ENCODE data around the gene DLK1. TPM values are rescaled to one million over a fixed set of nuclear protein-coding genes. Genes with fewer than 3 reads are reported as not detected.

DLK1 gene
- polyA plus RNA-seq, 1 donor (not counting 4 experiments of a cell fraction or from before 2014, with no cell fraction given) = not detected

- no peak for TF ChIP-seq EZH2 (IDR thresholded peaks at IDR 0.05; ENCODE audit: low read length)
- TF ChIP-seq, protein P1, sequence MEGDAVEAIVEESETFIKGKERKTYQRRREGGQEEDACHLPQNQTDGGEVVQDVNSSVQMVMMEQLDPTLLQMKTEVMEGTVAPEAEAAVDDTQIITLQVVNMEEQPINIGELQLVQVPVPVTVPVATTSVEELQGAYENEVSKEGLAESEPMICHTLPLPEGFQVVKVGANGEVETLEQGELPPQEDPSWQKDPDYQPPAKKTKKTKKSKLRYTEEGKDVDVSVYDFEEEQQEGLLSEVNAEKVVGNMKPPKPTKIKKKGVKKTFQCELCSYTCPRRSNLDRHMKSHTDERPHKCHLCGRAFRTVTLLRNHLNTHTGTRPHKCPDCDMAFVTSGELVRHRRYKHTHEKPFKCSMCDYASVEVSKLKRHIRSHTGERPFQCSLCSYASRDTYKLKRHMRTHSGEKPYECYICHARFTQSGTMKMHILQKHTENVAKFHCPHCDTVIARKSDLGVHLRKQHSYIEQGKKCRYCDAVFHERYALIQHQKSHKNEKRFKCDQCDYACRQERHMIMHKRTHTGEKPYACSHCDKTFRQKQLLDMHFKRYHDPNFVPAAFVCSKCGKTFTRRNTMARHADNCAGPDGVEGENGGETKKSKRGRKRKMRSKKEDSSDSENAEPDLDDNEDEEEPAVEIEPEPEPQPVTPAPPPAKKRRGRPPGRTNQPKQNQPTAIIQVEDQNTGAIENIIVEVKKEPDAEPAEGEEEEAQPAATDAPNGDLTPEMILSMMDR (optimal IDR thresholded peaks at IDR 0.05 in 1 of 3, IDR thresholded peaks at IDR 0.05 in 1 of 3, conservative IDR thresholded peaks at IDR 0.05 in 1 of 3; ENCODE audit: extremely low read depth in 1 of 3, insufficient read depth in 2 of 3, low read length in 3 of 3) = no peak
- H3K36me3 ChIP-seq (ENCODE audit: control insufficient read depth in 2 of 2, extremely low read depth in 1 of 2, insufficient read depth in 2 of 2, low read length in 2 of 2) = no peaks in the 10 kb centered on the region
- no peaks in the 10 kb centered on the region for H4K20me1 ChIP-seq (ENCODE audit: control insufficient read depth, extremely low read depth, insufficient read depth, low read length)
- no peak overlapping the region for H3K4me2 ChIP-seq (ENCODE audit: control insufficient read depth, extremely low read depth, insufficient read depth, low read depth, low read length)
- H3K9me3 ChIP-seq (ENCODE audit: control insufficient read depth, low read depth, low read length) = no peaks in the 10 kb centered on the region
- no peak overlapping the region for H3K27ac ChIP-seq (ENCODE audit: control insufficient read depth, insufficient read depth, low read length)
- peaks cover 20% of the 10 kb centered on the region for H3K27me3 ChIP-seq (ENCODE audit: control insufficient read depth, extremely low read depth, insufficient read depth, low read length)
- H3K9me1 ChIP-seq (ENCODE audit: control insufficient read depth, extremely low read depth, insufficient read depth, low read length) = no peaks in the 10 kb centered on the region
- no peak overlapping the region for H3K9ac ChIP-seq (ENCODE audit: control insufficient read depth, extremely low read depth, insufficient read depth, low read length)
- no peaks in the 10 kb centered on the region for H3K79me2 ChIP-seq (ENCODE audit: control insufficient read depth, insufficient read depth, low read length)
- DNase-seq (ENCODE audit: low read depth, low spot score) (no peak), FAIRE-seq (no peak)
- H3K4me3 ChIP-seq (ENCODE audit: control insufficient read depth in 2 of 3, extremely low read depth in 1 of 3, insufficient read depth in 2 of 3, low read depth in 1 of 3, low read length in 3 of 3) = no peak overlapping the region
- H2AFZ ChIP-seq (ENCODE audit: control insufficient read depth, low read length) = no peak overlapping the region
- dilution Hi-C loops (cut with MboI; ENCODE audit: extremely low pct_ligation_motif_present, low sequenced_read_pairs) = no loop called here
- no peaks in the 10 kb centered on the region for H3K4me1 ChIP-seq (ENCODE audit: control insufficient read depth, extremely low read depth, insufficient read depth, low read length)
These were observed 8.6 kb downstream of the DLK1 start for GRCh38 chr14:100735271-100735670.

DNA sequence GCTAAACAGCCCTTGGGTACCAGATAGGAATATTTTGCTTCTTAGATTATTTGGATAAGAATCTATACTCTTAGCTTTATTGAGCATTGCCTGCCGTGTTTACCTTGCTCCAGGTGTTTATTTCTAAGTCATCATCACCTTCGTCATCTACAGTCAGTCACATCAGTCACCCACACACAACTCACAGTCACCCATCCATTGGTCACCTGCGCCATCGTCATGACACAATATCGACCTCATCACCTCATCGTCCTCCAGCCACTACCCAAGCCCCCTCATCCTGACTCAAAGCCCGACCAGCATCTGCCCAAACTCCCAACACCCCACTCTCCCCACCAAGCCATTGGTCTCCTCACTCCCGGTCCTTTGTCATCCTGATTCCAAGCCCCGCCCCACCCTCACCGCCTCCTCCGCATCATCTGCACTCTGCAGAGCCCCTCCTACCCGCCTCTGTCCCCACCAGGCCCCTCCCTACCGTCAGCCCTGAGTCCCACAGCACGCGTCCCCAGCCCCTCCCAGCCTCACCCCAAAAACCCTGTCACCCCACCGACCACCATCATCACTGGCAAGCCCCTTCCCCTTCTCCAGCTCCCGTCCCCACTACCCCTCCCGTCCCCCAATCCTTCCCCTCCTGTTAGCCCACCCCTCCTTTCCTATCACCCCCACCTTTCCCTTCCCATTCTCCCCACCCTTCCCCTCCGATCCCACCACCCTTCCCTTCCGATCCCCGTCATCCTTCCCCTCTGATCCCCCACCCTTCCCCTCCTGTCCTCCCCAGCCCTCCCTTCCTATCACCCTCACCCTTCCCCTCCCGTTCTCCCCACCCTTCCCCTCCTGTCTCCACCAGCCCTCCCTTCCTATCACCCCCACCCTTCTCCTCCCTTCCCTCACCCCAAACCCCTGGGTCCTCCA is 9.8 kb downstream of the DLK1 start:
- Histone ChIP-seq H3K9ac (ENCODE audit: control insufficient read depth, extremely low read depth, insufficient read depth, low read length) (no peak overlapping the region), H4K20me1 (ENCODE audit: control insufficient read depth, extremely low read depth, insufficient read depth, low read length) (no peaks in the 10 kb centered on the region), H2AFZ (ENCODE audit: control insufficient read depth, low read length) (no peak overlapping the region), H3K27ac (ENCODE audit: control insufficient read depth, insufficient read depth, low read length) (no peak overlapping the region), H3K79me2 (ENCODE audit: control insufficient read depth, insufficient read depth, low read length) (no peaks in the 10 kb centered on the region), H3K9me1 (ENCODE audit: control insufficient read depth, extremely low read depth, insufficient read depth, low read length) (no peaks in the 10 kb centered on the region), H3K9me3 (ENCODE audit: control insufficient read depth, low read depth, low read length) (no peaks in the 10 kb centered on the region), H3K4me3 (ENCODE audit: control insufficient read depth in 2 of 3, extremely low read depth in 1 of 3, insufficient read depth in 2 of 3, low read depth in 1 of 3, low read length in 3 of 3) (no peak overlapping the region), H3K27me3 (ENCODE audit: control insufficient read depth, extremely low read depth, insufficient read depth, low read length) (peaks cover 10% of the 10 kb centered on the region), H3K4me1 (ENCODE audit: control insufficient read depth, extremely low read depth, insufficient read depth, low read length) (no peaks in the 10 kb centered on the region), H3K4me2 (ENCODE audit: control insufficient read depth, extremely low read depth, insufficient read depth, low read depth, low read length) (no peak overlapping the region), H3K36me3 (ENCODE audit: control insufficient read depth in 2 of 2, extremely low read depth in 1 of 2, insufficient read depth in 2 of 2, low read length in 2 of 2) (no peaks in the 10 kb centered on the region)
- TF ChIP-seq, protein P1 (optimal IDR thresholded peaks at IDR 0.05 in 1 of 3, IDR thresholded peaks at IDR 0.05 in 1 of 3, conservative IDR thresholded peaks at IDR 0.05 in 1 of 3; ENCODE audit: extremely low read depth in 1 of 3, insufficient read depth in 2 of 3, low read length in 3 of 3) = no peak
- no peak for TF ChIP-seq EZH2 (IDR thresholded peaks at IDR 0.05; ENCODE audit: low read length)
- FAIRE-seq = no peak
- dilution Hi-C loops (cut with MboI; ENCODE audit: extremely low pct_ligation_motif_present, low sequenced_read_pairs) = no loop called here
- DNase-seq (ENCODE audit: low read depth, low spot score) = no peak
